Activated T-cell treated with anti-CD3 and anti-CD28 coated beads, Interleukin-2, amount 50 U/mL, for 24 hours (primary cell): ENCODE data around the gene P2RY2.

ENCODE experiments used
- DNase-seq: peaks from one replicate; pipeline ENCODE4 v3.0.0-alpha.2; 2020
- H3K27ac Mint-ChIP-seq: 2 replicates; pipeline ENCODE4 v1.8.0; 2020; ENCODE audit warnings: mild to moderate bottlenecking, mixed read lengths
- H3K27me3 Mint-ChIP-seq: 2 replicates; pipeline ENCODE4 v1.8.0; 2020; ENCODE audit warnings: mixed read lengths
- H3K36me3 Mint-ChIP-seq: 2 replicates; pipeline ENCODE4 v1.8.0; 2020; ENCODE audit warnings: low read depth, mixed read lengths
- H3K4me1 Mint-ChIP-seq: 2 replicates; pipeline ENCODE4 v1.8.0; 2020; ENCODE audit warnings: low read depth, mixed read lengths
- H3K4me3 Mint-ChIP-seq: 2 replicates; pipeline ENCODE4 v1.8.0; 2020; ENCODE audit warnings: mild to moderate bottlenecking, moderate library complexity, mixed read lengths
- H3K9me3 Mint-ChIP-seq: 2 replicates; pipeline ENCODE4 v1.8.0; 2020; ENCODE audit warnings: mixed read lengths

P2RY2 gene

GRCh38 chr11:73218106-73218829, at the start of gene P2RY2:
Gene P2RY2, plus strand, starts transcription at chr11:73218281. Its CDS starts 15,879 bp downstream, at chr11:73234160.
- H3K9me3 Mint-ChIP-seq: no peaks in the 10 kb centered on the region
- peak; percentile 62 for DNase-seq
- peaks cover 7% of the 10 kb centered on the region for H3K4me1 Mint-ChIP-seq
- H3K27ac Mint-ChIP-seq: no peak within 1 kb of the TSS
- H3K36me3 Mint-ChIP-seq: no peaks in the 10 kb centered on the region
- H3K4me3 Mint-ChIP-seq: peak within 1 kb of the TSS; percentile 52
- H3K27me3 Mint-ChIP-seq: peaks cover 35% of the 10 kb centered on the region

GRCh38 chr11:73168925-73169579, 49.0 kb upstream of the P2RY2 start:
- Mint-ChIP-seq H3K36me3 (no peaks in the 10 kb centered on the region), H3K9me3 (no peaks in the 10 kb centered on the region), H3K27me3 (no peaks in the 10 kb centered on the region), H3K4me3 (no peak overlapping the region), H3K27ac (no peak overlapping the region), H3K4me1 (no peaks in the 10 kb centered on the region)
- no peak for DNase-seq

GRCh38 chr11:73170140-73170539, 47.9 kb upstream of the P2RY2 start:
- H3K4me3 Mint-ChIP-seq: no peak overlapping the region
- no peak overlapping the region for H3K27ac Mint-ChIP-seq
- H3K4me1 Mint-ChIP-seq: no peaks in the 10 kb centered on the region
- no peaks in the 10 kb centered on the region for H3K9me3 Mint-ChIP-seq
- H3K27me3 Mint-ChIP-seq: no peaks in the 10 kb centered on the region
- no peaks in the 10 kb centered on the region for H3K36me3 Mint-ChIP-seq
- DNase-seq: no peak

GRCh38 chr11:73171436-73172161, 46.5 kb upstream of the P2RY2 start:
- Mint-ChIP-seq H3K27me3 (no peaks in the 10 kb centered on the region), H3K4me1 (no peaks in the 10 kb centered on the region), H3K27ac (no peak overlapping the region), H3K9me3 (no peaks in the 10 kb centered on the region), H3K4me3 (no peak overlapping the region), H3K36me3 (no peaks in the 10 kb centered on the region)
- no peak for DNase-seq

GRCh38 chr11:73172992-73173656, 45.0 kb upstream of the P2RY2 start:
- Mint-ChIP-seq H3K27me3 (no peaks in the 10 kb centered on the region), H3K4me3 (no peak overlapping the region), H3K9me3 (no peaks in the 10 kb centered on the region), H3K36me3 (no peaks in the 10 kb centered on the region), H3K27ac (no peak overlapping the region), H3K4me1 (no peaks in the 10 kb centered on the region)
- no peak for DNase-seq

GRCh38 chr11:73173755-73174494, 44.2 kb upstream of the P2RY2 start:
- DNase-seq: no peak
- H3K4me1 Mint-ChIP-seq: no peaks in the 10 kb centered on the region
- H3K27me3 Mint-ChIP-seq: no peaks in the 10 kb centered on the region
- H3K4me3 Mint-ChIP-seq: no peak overlapping the region
- no peaks in the 10 kb centered on the region for H3K36me3 Mint-ChIP-seq
- H3K9me3 Mint-ChIP-seq: no peaks in the 10 kb centered on the region
- H3K27ac Mint-ChIP-seq: no peak overlapping the region

GRCh38 chr11:73174495-73174791, 43.6 kb upstream of the P2RY2 start:
- Mint-ChIP-seq H3K4me1 (no peaks in the 10 kb centered on the region), H3K36me3 (no peaks in the 10 kb centered on the region), H3K9me3 (no peaks in the 10 kb centered on the region), H3K27ac (no peak overlapping the region), H3K27me3 (no peaks in the 10 kb centered on the region), H3K4me3 (no peak overlapping the region)
- no peak for DNase-seq

- DNase-seq: no peak
- no peak overlapping the region for H3K4me3 Mint-ChIP-seq
- H3K27ac Mint-ChIP-seq: no peak overlapping the region
- no peaks in the 10 kb centered on the region for H3K36me3 Mint-ChIP-seq
- H3K27me3 Mint-ChIP-seq: no peaks in the 10 kb centered on the region
- no peaks in the 10 kb centered on the region for H3K9me3 Mint-ChIP-seq
- no peaks in the 10 kb centered on the region for H3K4me1 Mint-ChIP-seq
Observed at GRCh38 chr11:73175551-73176144, 42.4 kb upstream of the P2RY2 start.

- no peak for DNase-seq
- Mint-ChIP-seq H3K36me3 (no peaks in the 10 kb centered on the region), H3K9me3 (no peaks in the 10 kb centered on the region), H3K27me3 (no peaks in the 10 kb centered on the region), H3K4me3 (no peak overlapping the region), H3K27ac (no peak overlapping the region), H3K4me1 (no peaks in the 10 kb centered on the region)
Observed at GRCh38 chr11:73176145-73176873, 41.8 kb upstream of the P2RY2 start.

- DNase-seq: no peak
- H3K27ac Mint-ChIP-seq: no peak overlapping the region
Observed at GRCh38 chr11:73176874-73177155, 41.3 kb upstream of the P2RY2 start.

GRCh38 chr11:73177380-73177777, 40.7 kb upstream of the P2RY2 start:
- Mint-ChIP-seq H3K4me3 (no peak overlapping the region), H3K4me1 (no peaks in the 10 kb centered on the region), H3K27ac (no peak overlapping the region)

More at GRCh38 chr11:73176874-73177155, 41.3 kb upstream of the P2RY2 start:
- Mint-ChIP-seq H3K4me3 (no peak overlapping the region), H3K9me3 (no peaks in the 10 kb centered on the region), H3K27me3 (no peaks in the 10 kb centered on the region), H3K36me3 (no peaks in the 10 kb centered on the region), H3K4me1 (no peaks in the 10 kb centered on the region)

GRCh38 chr11:73177778-73178539, 40.1 kb upstream of the P2RY2 start:
- DNase-seq: peak; percentile 85
- H3K4me3 Mint-ChIP-seq: no peak overlapping the region
- H3K4me1 Mint-ChIP-seq: no peaks in the 10 kb centered on the region
- no peak overlapping the region for H3K27ac Mint-ChIP-seq
- H3K9me3 Mint-ChIP-seq: no peaks in the 10 kb centered on the region
- H3K27me3 Mint-ChIP-seq: peaks cover under 1% of the 10 kb centered on the region
- H3K36me3 Mint-ChIP-seq: no peaks in the 10 kb centered on the region

More at GRCh38 chr11:73177380-73177777, 40.7 kb upstream of the P2RY2 start:
- no peaks in the 10 kb centered on the region for H3K36me3 Mint-ChIP-seq
- no peaks in the 10 kb centered on the region for H3K27me3 Mint-ChIP-seq
- H3K9me3 Mint-ChIP-seq: no peaks in the 10 kb centered on the region
- no peak for DNase-seq

- Mint-ChIP-seq H3K27me3 (peaks cover 5% of the 10 kb centered on the region), H3K9me3 (no peaks in the 10 kb centered on the region), H3K36me3 (no peaks in the 10 kb centered on the region), H3K27ac (no peak overlapping the region), H3K4me1 (no peaks in the 10 kb centered on the region), H3K4me3 (no peak overlapping the region)
- DNase-seq: no peak
Observed at GRCh38 chr11:73178681-73179080, 39.4 kb upstream of the P2RY2 start.
